Erythroblast (primary cell): ENCODE data around the gene ZNF280D.

ENCODE experiments used
- DNase-seq, 2 experiments: peaks; one replicate each; lab custom pipeline; 2025; lab: John Stamatoyannopoulos, UW
- GATA1 ChIP-seq: IDR thresholded peaks from 2 replicates; pipeline ENCODE4 v1.6.1; 2011; ENCODE audit warnings: low read depth, mild to moderate bottlenecking, control low read depth, low read length, moderate library complexity
- POLR2A ChIP-seq: IDR thresholded peaks from 2 replicates; pipeline ENCODE4 v1.6.1; 2011; ENCODE audit warnings: mild to moderate bottlenecking, low read length

Gene ZNF280D

GRCh38 chr15:56739474-56739873 lies 6.2 kb upstream of the ZNF280D start:
- no peak for TF ChIP-seq POLR2A
- no peak for TF ChIP-seq GATA1
- DNase-seq, result no peak

- DNase-seq, result no peak
- TF ChIP-seq GATA1 (no peak), POLR2A (no peak)
Measured at GRCh38 chr15:56737791-56738190, 4.5 kb upstream of the ZNF280D start.

- DNase-seq, result no peak
- TF ChIP-seq POLR2A, result no peak
- TF ChIP-seq GATA1, result no peak
Measured at GRCh38 chr15:56736881-56737707, 3.8 kb upstream of the ZNF280D start.

- no peak for TF ChIP-seq POLR2A
- TF ChIP-seq GATA1, result no peak
- no peak for DNase-seq
Measured at GRCh38 chr15:56736308-56736707, 3.0 kb upstream of the ZNF280D start.

GRCh38 chr15:56735589-56735988 lies 2.3 kb upstream of the ZNF280D start:
- no peak for TF ChIP-seq POLR2A
- TF ChIP-seq GATA1, result no peak
- no peak for DNase-seq

- DNase-seq, result peak; percentile 18 to 22
- TF ChIP-seq POLR2A (no peak), GATA1 (no peak)
Measured at GRCh38 chr15:56734013-56734635, 815 bp upstream of the ZNF280D start.

GRCh38 chr15:56732886-56733135 lies 498 bp downstream of the ZNF280D start:
- TF ChIP-seq GATA1, result no peak
- no peak for TF ChIP-seq POLR2A
- DNase-seq, result no peak

GRCh38 chr15:56732135-56732885 lies 999 bp downstream of the ZNF280D start:
- TF ChIP-seq POLR2A (no peak), GATA1 (no peak)
- peak; percentile 31 to 39 for DNase-seq

GRCh38 chr15:56731548-56731947 lies 1.8 kb downstream of the ZNF280D start:
- TF ChIP-seq POLR2A, result no peak
- TF ChIP-seq GATA1, result no peak
- DNase-seq, result no peak

- no peak for DNase-seq
- no peak for TF ChIP-seq POLR2A
- no peak for TF ChIP-seq GATA1
Measured at GRCh38 chr15:56729561-56729960, 3.7 kb downstream of the ZNF280D start.

GRCh38 chr15:56725386-56725785 lies 7.9 kb downstream of the ZNF280D start:
- DNase-seq, result no peak
- TF ChIP-seq POLR2A, result no peak
- no peak for TF ChIP-seq GATA1

- no peak for TF ChIP-seq GATA1
- TF ChIP-seq POLR2A, result no peak
- no peak for DNase-seq
Measured at GRCh38 chr15:56724232-56724631, 9.1 kb downstream of the ZNF280D start.

- TF ChIP-seq POLR2A, result no peak
- no peak for TF ChIP-seq GATA1
Measured at GRCh38 chr15:56723787-56724186, 9.5 kb downstream of the ZNF280D start.

More at GRCh38 chr15:56723787-56724186, 9.5 kb downstream of the ZNF280D start:
- DNase-seq, result peak in 1 of 2 experiments; percentile 3
